ENCODE data around the gene LARP7.
"Not testable (repeated sequence)": the region's sequence is repeated elsewhere in the genome, so short reads cannot be mapped to it uniquely, and the experiment has no call there.

LARP7 gene

DNA sequence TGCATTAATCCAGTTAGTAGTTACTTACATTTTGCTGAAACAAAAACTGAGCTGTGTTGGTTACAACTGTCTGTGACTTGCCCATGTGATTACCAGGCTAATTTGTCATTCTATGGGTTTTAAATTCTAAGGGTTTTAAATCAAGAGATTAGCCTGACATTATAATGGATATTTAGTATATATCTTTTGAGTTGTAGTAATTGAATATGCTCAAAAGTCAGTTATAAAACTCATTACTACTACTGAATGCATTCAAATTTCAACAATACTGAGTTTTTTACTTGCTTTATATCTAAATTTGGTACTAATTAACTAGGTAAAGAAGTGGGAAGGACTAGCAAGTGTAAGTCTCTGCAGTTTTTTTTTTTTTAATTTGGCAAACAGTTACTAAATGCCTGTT is 14.7 kb downstream of the LARP7 start:
- peaks cover 10 to 11% of the 10 kb centered on the region in 2 experiments for H3K36me3 ChIP-seq (ENCODE audit: control insufficient read depth in 1 of 2, insufficient read depth in 2 of 2, low read length in 2 of 2)
- no peak overlapping the region for H3K9ac ChIP-seq (ENCODE audit: low read length)
- no peak overlapping the region for H3K4ac ChIP-seq (ENCODE audit: low read depth, low read length)
- no peak overlapping the region for H4K8ac ChIP-seq (ENCODE audit: low read depth, low read length)
- no peak overlapping the region for H4K12ac ChIP-seq (ENCODE audit: low read depth, low read length)
- H3K79me2 ChIP-seq (ENCODE audit: control insufficient read depth, insufficient read depth, low read length, poor library complexity) = no peaks in the 10 kb centered on the region
- H3K23ac ChIP-seq (ENCODE audit: low read length) = no peak overlapping the region
- no peaks in the 10 kb centered on the region for H3K79me1 ChIP-seq (ENCODE audit: low read length)
- no peak for DNase-seq
- no peak overlapping the region for H2BK12ac ChIP-seq (ENCODE audit: low read length)
- H3K27me3 ChIP-seq (ENCODE audit: insufficient read depth, low read length) = no peaks in the 10 kb centered on the region
- no peak overlapping the region for H3K4me3 ChIP-seq (ENCODE audit: low read depth, low read length)
- no peak overlapping the region for H3K14ac ChIP-seq (ENCODE audit: low read length)
- H2BK120ac ChIP-seq (ENCODE audit: insufficient read depth, low read length, poor library complexity) = no peak overlapping the region
- H2BK5ac ChIP-seq (ENCODE audit: low read depth, low read length, poor library complexity) = no peak overlapping the region
- H4K91ac ChIP-seq (ENCODE audit: low read depth, low read length) = no peak overlapping the region
- H3K9me3 ChIP-seq (ENCODE audit: insufficient read depth, low read depth, low read length) = no peaks in the 10 kb centered on the region
- H2AK5ac ChIP-seq (ENCODE audit: low read length) = no peak overlapping the region
- no peak overlapping the region for H3K4me2 ChIP-seq (ENCODE audit: low read length)
- H3K4me1 ChIP-seq (ENCODE audit: control insufficient read depth in 1 of 2, insufficient read depth in 2 of 2, low read length in 2 of 2) = no peaks in the 10 kb centered on the region
- H2AFZ ChIP-seq (ENCODE audit: insufficient read depth, low read length, poor library complexity) = no peak overlapping the region
- H3K27ac ChIP-seq (ENCODE audit: low read depth, low read length) = no peak overlapping the region
- no peak overlapping the region for H3K18ac ChIP-seq (ENCODE audit: low read length)

DNA sequence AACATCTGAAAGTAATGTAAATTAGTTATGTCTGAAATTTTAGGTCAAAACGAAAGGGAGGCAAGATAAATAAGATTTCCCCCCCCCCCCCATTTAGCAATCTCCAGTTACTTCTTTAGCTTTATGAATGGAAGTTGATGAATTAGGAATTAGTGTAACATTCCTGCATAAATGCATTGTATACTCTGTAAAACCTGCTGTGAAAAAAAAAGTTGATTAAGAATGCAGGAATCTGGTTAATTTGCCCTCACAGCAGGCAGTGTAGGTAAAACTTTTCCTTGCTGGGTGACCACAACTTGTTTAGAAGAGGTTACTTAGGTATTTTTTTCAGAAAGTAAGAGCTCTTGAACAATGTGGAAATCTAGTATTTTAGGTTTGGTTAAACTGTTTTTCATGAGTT is 15.3 kb downstream of the LARP7 start:
- no peak overlapping the region for H3K27ac ChIP-seq (ENCODE audit: low read depth, low read length)
- H3K9ac ChIP-seq (ENCODE audit: low read length) = no peak overlapping the region
- no peak overlapping the region for H2AK5ac ChIP-seq (ENCODE audit: low read length)
- H3K9me3 ChIP-seq (ENCODE audit: insufficient read depth, low read depth, low read length) = no peaks in the 10 kb centered on the region
- peaks cover 10% of the 10 kb centered on the region in 2 experiments for H3K36me3 ChIP-seq (ENCODE audit: control insufficient read depth in 1 of 2, insufficient read depth in 2 of 2, low read length in 2 of 2)
- DNase-seq = no peak
- H2BK5ac ChIP-seq (ENCODE audit: low read depth, low read length, poor library complexity) = no peak overlapping the region
- no peaks in the 10 kb centered on the region for H3K79me2 ChIP-seq (ENCODE audit: control insufficient read depth, insufficient read depth, low read length, poor library complexity)
- H3K14ac ChIP-seq (ENCODE audit: low read length) = no peak overlapping the region
- H3K79me1 ChIP-seq (ENCODE audit: low read length) = no peaks in the 10 kb centered on the region
- no peak overlapping the region for H3K4ac ChIP-seq (ENCODE audit: low read depth, low read length)
- no peak overlapping the region for H2BK120ac ChIP-seq (ENCODE audit: insufficient read depth, low read length, poor library complexity)
- no peak overlapping the region for H3K4me3 ChIP-seq (ENCODE audit: low read depth, low read length)
- no peak overlapping the region for H4K12ac ChIP-seq (ENCODE audit: low read depth, low read length)
- no peak overlapping the region for H2AFZ ChIP-seq (ENCODE audit: insufficient read depth, low read length, poor library complexity)
- no peak overlapping the region for H3K4me2 ChIP-seq (ENCODE audit: low read length)
- H4K91ac ChIP-seq (ENCODE audit: low read depth, low read length) = no peak overlapping the region
- no peak overlapping the region for H4K8ac ChIP-seq (ENCODE audit: low read depth, low read length)
- WGBS (ENCODE audit: extremely low coverage, insufficient coverage, insufficient read length) = no CpG with 5 or more reads among the region's 1 CpG
- H2BK12ac ChIP-seq (ENCODE audit: low read length) = no peak overlapping the region
- no peaks in the 10 kb centered on the region for H3K27me3 ChIP-seq (ENCODE audit: insufficient read depth, low read length)
- no peaks in the 10 kb centered on the region for H3K4me1 ChIP-seq (ENCODE audit: control insufficient read depth in 1 of 2, insufficient read depth in 2 of 2, low read length in 2 of 2)
- H3K18ac ChIP-seq (ENCODE audit: low read length) = no peak overlapping the region
- H3K23ac ChIP-seq (ENCODE audit: low read length) = no peak overlapping the region

DNA sequence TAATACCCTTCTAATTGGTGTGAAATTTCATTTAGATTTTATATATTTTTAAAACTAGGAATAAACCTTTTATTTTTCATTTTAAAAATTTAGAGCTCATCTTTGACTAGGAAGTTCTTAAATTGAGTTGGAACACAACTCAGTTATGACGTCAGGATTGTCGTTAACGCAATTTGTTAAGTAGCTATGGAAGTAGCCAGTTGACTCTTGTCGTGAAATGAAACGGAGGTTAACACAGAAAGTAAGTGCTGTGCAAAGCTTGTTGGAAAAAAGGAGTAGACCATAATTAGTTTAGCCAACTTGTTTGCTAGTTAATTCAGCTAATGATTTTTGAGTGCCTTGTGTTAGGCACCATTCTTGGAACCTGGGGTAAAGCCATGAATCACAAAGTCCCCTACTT is 18.3 kb downstream of the LARP7 start:
- no peak for DNase-seq
- no peak overlapping the region for H3K27ac ChIP-seq (ENCODE audit: low read depth, low read length)
- WGBS (ENCODE audit: extremely low coverage, insufficient coverage, insufficient read length) = no CpG with 5 or more reads among the region's 5 CpGs
- H3K14ac ChIP-seq (ENCODE audit: low read length) = no peak overlapping the region
- H2BK12ac ChIP-seq (ENCODE audit: low read length) = no peak overlapping the region
- no peak overlapping the region for H2AFZ ChIP-seq (ENCODE audit: insufficient read depth, low read length, poor library complexity)
- no peak overlapping the region for H4K91ac ChIP-seq (ENCODE audit: low read depth, low read length)
- H3K79me2 ChIP-seq (ENCODE audit: control insufficient read depth, insufficient read depth, low read length, poor library complexity) = no peaks in the 10 kb centered on the region
- no peak overlapping the region for H3K18ac ChIP-seq (ENCODE audit: low read length)
- no peak overlapping the region for H2BK5ac ChIP-seq (ENCODE audit: low read depth, low read length, poor library complexity)
- no peaks in the 10 kb centered on the region for H3K79me1 ChIP-seq (ENCODE audit: low read length)
- H3K4me2 ChIP-seq (ENCODE audit: low read length) = no peak overlapping the region
- no peak overlapping the region for H2BK120ac ChIP-seq (ENCODE audit: insufficient read depth, low read length, poor library complexity)
- H3K23ac ChIP-seq (ENCODE audit: low read length) = no peak overlapping the region
- H3K4me3 ChIP-seq (ENCODE audit: low read depth, low read length) = no peak overlapping the region
- H3K27me3 ChIP-seq (ENCODE audit: insufficient read depth, low read length) = no peaks in the 10 kb centered on the region
- H3K9me3 ChIP-seq (ENCODE audit: insufficient read depth, low read depth, low read length) = no peaks in the 10 kb centered on the region
- H3K36me3 ChIP-seq (ENCODE audit: control insufficient read depth in 1 of 2, insufficient read depth in 2 of 2, low read length in 2 of 2) = peaks cover 7 to 10% of the 10 kb centered on the region in 2 experiments
- no peak overlapping the region for H4K12ac ChIP-seq (ENCODE audit: low read depth, low read length)
- H3K4ac ChIP-seq (ENCODE audit: low read depth, low read length) = no peak overlapping the region
- no peak overlapping the region for H3K9ac ChIP-seq (ENCODE audit: low read length)
- no peak overlapping the region for H4K8ac ChIP-seq (ENCODE audit: low read depth, low read length)
- no peak overlapping the region for H2AK5ac ChIP-seq (ENCODE audit: low read length)
- H3K4me1 ChIP-seq (ENCODE audit: control insufficient read depth in 1 of 2, insufficient read depth in 2 of 2, low read length in 2 of 2) = no peaks in the 10 kb centered on the region

DNA sequence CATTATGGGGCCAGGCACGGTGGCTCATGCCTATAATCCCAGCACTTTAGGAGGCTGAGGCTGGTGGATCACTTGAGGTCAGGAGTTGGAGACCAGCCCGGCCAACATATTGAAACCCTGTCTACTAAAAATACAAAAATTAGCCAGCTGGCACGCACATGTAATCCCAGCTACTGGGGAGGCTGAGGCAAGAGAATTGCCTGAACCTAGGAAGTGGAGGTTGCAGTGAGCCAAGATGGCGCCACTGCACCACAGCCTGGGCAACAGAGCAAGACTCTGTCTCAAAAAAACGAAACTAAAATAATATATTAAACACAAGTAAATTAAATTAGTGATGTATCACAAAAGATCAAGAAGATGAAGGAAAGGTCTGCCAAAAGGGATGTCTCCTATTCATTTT is 19.2 kb downstream of the LARP7 start:
- not testable (repeated sequence) for H3K79me1 ChIP-seq (ENCODE audit: low read length); H3K9me3 ChIP-seq (ENCODE audit: insufficient read depth, low read depth, low read length); H3K4ac ChIP-seq (ENCODE audit: low read depth, low read length); H3K27me3 ChIP-seq (ENCODE audit: insufficient read depth, low read length); H3K79me2 ChIP-seq (ENCODE audit: control insufficient read depth, insufficient read depth, low read length, poor library complexity); H2BK120ac ChIP-seq (ENCODE audit: insufficient read depth, low read length, poor library complexity); H2AFZ ChIP-seq (ENCODE audit: insufficient read depth, low read length, poor library complexity); H3K4me1 ChIP-seq (ENCODE audit: control insufficient read depth in 1 of 2, insufficient read depth in 2 of 2, low read length in 2 of 2); H3K23ac ChIP-seq (ENCODE audit: low read length); H2BK5ac ChIP-seq (ENCODE audit: low read depth, low read length, poor library complexity); DNase-seq; H4K8ac ChIP-seq (ENCODE audit: low read depth, low read length); H4K91ac ChIP-seq (ENCODE audit: low read depth, low read length); H3K14ac ChIP-seq (ENCODE audit: low read length); H3K4me2 ChIP-seq (ENCODE audit: low read length); H3K4me3 ChIP-seq (ENCODE audit: low read depth, low read length); H3K27ac ChIP-seq (ENCODE audit: low read depth, low read length); H2BK12ac ChIP-seq (ENCODE audit: low read length); H3K18ac ChIP-seq (ENCODE audit: low read length); H4K12ac ChIP-seq (ENCODE audit: low read depth, low read length); H2AK5ac ChIP-seq (ENCODE audit: low read length); H3K9ac ChIP-seq (ENCODE audit: low read length)
- peaks cover 7 to 10% of the 10 kb centered on the region in 2 experiments for H3K36me3 ChIP-seq (ENCODE audit: control insufficient read depth in 1 of 2, insufficient read depth in 2 of 2, low read length in 2 of 2)
- no CpG with 5 or more reads among the region's 5 CpGs for WGBS (ENCODE audit: extremely low coverage, insufficient coverage, insufficient read length)
